Trophoblast cell (in vitro differentiated cells and primary cell): Measurements from ENCODE around the gene PAPOLA.

Source experiments
- DNase-seq, 2 donors: peaks; one replicate each; pipeline ENCODE4 v3.0.0-alpha.2; 2016
- H2AFZ ChIP-seq: 2 replicates; pipeline ENCODE4 v1.6.1; 2013; ENCODE audit warnings: low read length, moderate library complexity, mild to moderate bottlenecking; ENCODE audit not compliant: insufficient read depth, poor library complexity
- H2AK5ac ChIP-seq: 2 replicates; pipeline ENCODE4 v1.6.1; 2013; ENCODE audit warnings: mild to moderate bottlenecking, low read length
- H2BK120ac ChIP-seq: 2 replicates; pipeline ENCODE4 v1.6.1; 2013; ENCODE audit warnings: low read length, mild to moderate bottlenecking, moderate library complexity; ENCODE audit not compliant: insufficient read depth, poor library complexity
- H2BK12ac ChIP-seq: 2 replicates; pipeline ENCODE4 v1.6.1; 2013; ENCODE audit warnings: mild to moderate bottlenecking, low read length, moderate library complexity
- H2BK5ac ChIP-seq: 2 replicates; pipeline ENCODE4 v1.6.1; 2013; ENCODE audit warnings: low read length, low read depth, moderate library complexity, mild to moderate bottlenecking; ENCODE audit not compliant: poor library complexity
- H3K14ac ChIP-seq: 2 replicates; pipeline ENCODE4 v1.6.1; 2013; ENCODE audit warnings: mild to moderate bottlenecking, low read length
- H3K18ac ChIP-seq: 2 replicates; pipeline ENCODE4 v1.6.1; 2013; ENCODE audit warnings: mild to moderate bottlenecking, low read length
- H3K23ac ChIP-seq: 2 replicates; pipeline ENCODE4 v1.6.1; 2013; ENCODE audit warnings: low read length
- H3K27ac ChIP-seq: 2 replicates; pipeline ENCODE4 v1.5.1; 2013; ENCODE audit warnings: low read depth, mild to moderate bottlenecking, inconsistent platforms, low read length, moderate library complexity
- H3K27me3 ChIP-seq: 2 replicates; pipeline ENCODE4 v1.6.1; 2013; ENCODE audit warnings: inconsistent platforms, mild to moderate bottlenecking, low read length, moderate library complexity; ENCODE audit not compliant: insufficient read depth
- H3K36me3 ChIP-seq, 2 experiments: 1 replicate in 1 of 2; 2 replicates in 1 of 2; pipeline ENCODE4 v1.6.1; 2013; ENCODE audit warnings: low read length in 2 of 2, mild to moderate bottlenecking in 2 of 2, moderate library complexity in 1 of 2; ENCODE audit not compliant: insufficient read depth in 2 of 2, control insufficient read depth in 1 of 2
- H3K4ac ChIP-seq: 2 replicates; pipeline ENCODE4 v1.6.1; 2013; ENCODE audit warnings: low read depth, mild to moderate bottlenecking, low read length, moderate library complexity
- H3K4me1 ChIP-seq, 2 experiments: 1 replicate in 1 of 2; 2 replicates in 1 of 2; pipeline ENCODE4 v1.6.1; 2013; ENCODE audit warnings: low read length in 2 of 2, mild to moderate bottlenecking in 2 of 2, moderate library complexity in 1 of 2; ENCODE audit not compliant: insufficient read depth in 2 of 2, control insufficient read depth in 1 of 2
- H3K4me2 ChIP-seq: 2 replicates; pipeline ENCODE4 v1.6.1; 2013; ENCODE audit warnings: inconsistent platforms, mild to moderate bottlenecking, low read length, moderate library complexity
- H3K4me3 ChIP-seq: 2 replicates; pipeline ENCODE4 v1.5.1; 2013; ENCODE audit warnings: mild to moderate bottlenecking, low read depth, low read length, inconsistent platforms
- H3K79me1 ChIP-seq: one replicate; pipeline ENCODE4 v1.6.1; 2013; ENCODE audit warnings: low read length
- H3K79me2 ChIP-seq: 2 replicates; pipeline ENCODE4 v1.6.1; 2013; ENCODE audit warnings: low read length, mild to moderate bottlenecking; ENCODE audit not compliant: control insufficient read depth, insufficient read depth, poor library complexity
- H3K9ac ChIP-seq: 2 replicates; pipeline ENCODE4 v1.6.1; 2013; ENCODE audit warnings: mild to moderate bottlenecking, low read length
- H3K9me3 ChIP-seq: 2 replicates; pipeline ENCODE4 v1.6.1; 2013; ENCODE audit warnings: low read depth, mild to moderate bottlenecking, control low read depth, inconsistent platforms, low read length; ENCODE audit not compliant: insufficient read depth
- H4K12ac ChIP-seq: 2 replicates; pipeline ENCODE4 v1.6.1; 2013; ENCODE audit warnings: low read depth, mild to moderate bottlenecking, low read length, moderate library complexity
- H4K8ac ChIP-seq: 2 replicates; pipeline ENCODE4 v1.6.1; 2013; ENCODE audit warnings: low read depth, mild to moderate bottlenecking, low read length, moderate library complexity
- H4K91ac ChIP-seq: one replicate; pipeline ENCODE4 v1.6.1; 2013; ENCODE audit warnings: low read depth, mild to moderate bottlenecking, low read length, moderate library complexity
- WGBS: extraction: QIAGEN DNeasy Blood & Tissue Kit; methylation state at CpG from one replicate; pipeline ENCODE4 v1.1.7; 2013; ENCODE audit warnings: missing lambda C conversion rate; ENCODE audit not compliant: insufficient read length, insufficient coverage; ENCODE audit errors: extremely low coverage; 5-methylcytosine and 5-hydroxymethylcytosine counted together

Gene PAPOLA

DNA sequence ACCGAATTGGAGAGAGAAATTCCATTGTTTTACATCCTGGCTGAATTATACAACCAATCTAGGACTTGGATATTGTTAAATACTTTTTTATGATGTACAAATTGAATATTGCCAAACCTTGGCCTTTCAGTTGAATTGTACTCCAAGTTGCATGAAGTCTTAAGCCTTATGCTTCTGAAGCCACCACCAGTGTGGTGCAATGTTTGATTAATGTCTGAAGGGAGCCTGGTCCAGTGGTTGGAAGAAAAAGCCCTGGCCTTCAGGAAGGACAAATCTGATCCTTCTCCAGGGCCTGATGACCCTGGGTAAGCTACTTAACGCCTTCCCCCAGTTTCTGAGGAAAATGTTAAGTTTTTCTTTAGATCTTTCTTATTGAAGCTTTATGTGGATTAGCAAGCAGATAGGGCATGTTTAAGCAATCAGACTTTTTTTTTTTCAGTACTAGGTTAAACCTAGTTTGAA is 72.0 kb downstream of the PAPOLA start:
- Histone ChIP-seq H3K9ac (no peak overlapping the region), H3K4me1 (peaks cover 0 to 5% of the 10 kb centered on the region in 2 experiments), H3K23ac (no peak overlapping the region), H3K79me1 (no peaks in the 10 kb centered on the region), H3K18ac (no peak overlapping the region), H3K27me3 (no peaks in the 10 kb centered on the region), H2BK120ac (no peak overlapping the region), H3K9me3 (no peaks in the 10 kb centered on the region), H2BK5ac (no peak overlapping the region), H3K79me2 (no peaks in the 10 kb centered on the region), H3K4ac (no peak overlapping the region), H3K36me3 (peaks cover 7 to 9% of the 10 kb centered on the region in 2 experiments), H3K14ac (no peak overlapping the region), H4K8ac (no peak overlapping the region), H4K91ac (no peak overlapping the region), H2AK5ac (no peak overlapping the region), H2BK12ac (no peak overlapping the region), H3K27ac (no peak overlapping the region), H3K4me3 (no peak overlapping the region), H3K4me2 (no peak overlapping the region), H2AFZ (no peak overlapping the region), H4K12ac (no peak overlapping the region)
- WGBS: no CpG with 5 or more reads among the region's 2 CpGs
- DNase-seq: no peak

DNA sequence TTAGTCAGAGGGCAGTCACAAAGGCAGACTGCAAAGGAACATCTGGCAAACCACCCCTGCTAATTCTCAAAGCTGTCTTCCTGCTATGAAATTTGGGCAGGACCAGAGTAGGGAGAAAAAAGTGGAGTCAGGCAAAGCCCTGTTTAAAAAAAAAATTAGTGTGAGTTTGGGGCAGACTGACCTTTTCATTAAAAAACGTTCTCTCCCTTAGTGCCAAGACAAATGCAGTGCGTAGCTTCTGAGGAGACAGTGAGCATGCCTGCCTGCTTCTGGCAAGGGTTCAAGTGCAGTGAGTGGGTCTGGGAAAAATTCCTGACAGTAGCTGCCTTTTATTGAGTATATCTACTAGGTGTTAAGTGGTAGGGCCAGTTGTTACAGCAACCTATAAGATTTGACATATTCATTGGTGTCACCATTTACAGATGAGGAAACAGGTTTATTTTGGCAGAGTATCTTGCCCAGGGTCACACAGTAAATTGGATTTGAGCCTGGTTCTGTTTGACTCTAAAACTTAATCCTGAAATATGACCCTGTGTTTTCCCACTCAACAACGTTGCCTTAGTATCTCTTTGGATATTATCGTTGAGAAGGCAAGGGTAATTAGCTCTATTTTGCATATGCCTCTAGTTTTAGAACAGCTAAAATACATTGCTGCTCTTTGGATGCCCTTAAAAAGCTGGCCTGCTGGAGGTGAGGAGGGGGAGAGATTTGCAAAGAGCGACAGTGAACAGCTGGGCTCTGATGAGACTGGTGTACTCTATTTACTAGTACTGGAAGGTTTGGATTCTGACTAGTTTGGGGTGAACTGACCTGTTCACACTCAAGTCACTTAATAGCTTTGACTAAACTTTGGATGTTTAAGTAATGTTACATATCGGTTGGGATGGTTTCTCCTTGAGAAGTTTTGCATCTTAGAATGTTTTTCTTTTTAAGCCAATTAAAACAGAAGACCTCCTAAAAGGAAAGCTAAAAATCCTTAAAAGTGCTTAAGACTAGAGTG is 72.8 kb downstream of the PAPOLA start:
- no peak overlapping the region for H4K8ac ChIP-seq
- no peak overlapping the region for H2BK12ac ChIP-seq
- no peak overlapping the region for H3K9ac ChIP-seq
- no peak overlapping the region for H3K4ac ChIP-seq
- H3K4me3 ChIP-seq: no peak overlapping the region
- no peak overlapping the region for H3K18ac ChIP-seq
- H3K14ac ChIP-seq: no peak overlapping the region
- no peak overlapping the region for H3K4me2 ChIP-seq
- no peak overlapping the region for H3K23ac ChIP-seq
- DNase-seq: no peak
- H4K91ac ChIP-seq: no peak overlapping the region
- no peak overlapping the region for H2AFZ ChIP-seq
- H2AK5ac ChIP-seq: no peak overlapping the region
- H3K9me3 ChIP-seq: no peaks in the 10 kb centered on the region
- no CpG with 5 or more reads among the region's 6 CpGs for WGBS
- peaks cover 4 to 7% of the 10 kb centered on the region in 2 experiments for H3K36me3 ChIP-seq
- H2BK5ac ChIP-seq: no peak overlapping the region
- peaks cover 0 to 5% of the 10 kb centered on the region in 2 experiments for H3K4me1 ChIP-seq
- no peak overlapping the region for H3K27ac ChIP-seq
- no peak overlapping the region for H4K12ac ChIP-seq
- H3K79me2 ChIP-seq: no peaks in the 10 kb centered on the region
- H3K79me1 ChIP-seq: no peaks in the 10 kb centered on the region
- no peak overlapping the region for H2BK120ac ChIP-seq
- H3K27me3 ChIP-seq: no peaks in the 10 kb centered on the region

DNA sequence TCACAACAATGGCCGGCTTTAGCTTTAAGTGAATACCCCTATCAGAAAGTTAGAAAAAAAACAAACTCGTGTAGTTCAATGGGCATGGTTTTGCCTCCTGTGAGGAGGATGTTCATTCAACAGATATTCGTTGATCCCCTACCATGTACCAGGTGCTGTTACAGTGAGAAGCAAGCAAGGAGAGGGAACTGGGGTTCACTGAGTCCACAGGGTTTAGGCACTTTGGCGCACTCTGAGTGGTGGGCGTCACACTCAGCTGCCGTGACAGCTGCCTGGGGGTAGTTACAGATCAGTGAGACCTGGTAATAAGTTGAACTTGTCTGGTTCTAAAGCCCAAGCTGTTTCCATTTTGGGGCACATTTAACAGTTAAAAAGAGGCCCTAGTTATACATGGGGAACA is 74.2 kb downstream of the PAPOLA start:
- H4K8ac ChIP-seq: no peak overlapping the region
- H2BK120ac ChIP-seq: no peak overlapping the region
- no peak overlapping the region for H2BK12ac ChIP-seq
- H2AFZ ChIP-seq: no peak overlapping the region
- no peaks in the 10 kb centered on the region for H3K27me3 ChIP-seq
- no peak overlapping the region for H3K23ac ChIP-seq
- no peak overlapping the region for H3K14ac ChIP-seq
- no peak overlapping the region for H3K9ac ChIP-seq
- no peak overlapping the region for H3K4me2 ChIP-seq
- peaks cover 0 to 5% of the 10 kb centered on the region in 2 experiments for H3K4me1 ChIP-seq
- DNase-seq: no peak
- no CpG with 5 or more reads among the region's 6 CpGs for WGBS
- no peak overlapping the region for H2AK5ac ChIP-seq
- H3K27ac ChIP-seq: no peak overlapping the region
- no peaks in the 10 kb centered on the region for H3K79me1 ChIP-seq
- H3K18ac ChIP-seq: no peak overlapping the region
- no peak overlapping the region for H3K4ac ChIP-seq
- no peak overlapping the region for H3K4me3 ChIP-seq
- peaks cover 2 to 6% of the 10 kb centered on the region in 2 experiments for H3K36me3 ChIP-seq
- H4K12ac ChIP-seq: no peak overlapping the region
- no peak overlapping the region for H2BK5ac ChIP-seq
- H3K79me2 ChIP-seq: no peaks in the 10 kb centered on the region
- H3K9me3 ChIP-seq: no peaks in the 10 kb centered on the region
- no peak overlapping the region for H4K91ac ChIP-seq

DNA sequence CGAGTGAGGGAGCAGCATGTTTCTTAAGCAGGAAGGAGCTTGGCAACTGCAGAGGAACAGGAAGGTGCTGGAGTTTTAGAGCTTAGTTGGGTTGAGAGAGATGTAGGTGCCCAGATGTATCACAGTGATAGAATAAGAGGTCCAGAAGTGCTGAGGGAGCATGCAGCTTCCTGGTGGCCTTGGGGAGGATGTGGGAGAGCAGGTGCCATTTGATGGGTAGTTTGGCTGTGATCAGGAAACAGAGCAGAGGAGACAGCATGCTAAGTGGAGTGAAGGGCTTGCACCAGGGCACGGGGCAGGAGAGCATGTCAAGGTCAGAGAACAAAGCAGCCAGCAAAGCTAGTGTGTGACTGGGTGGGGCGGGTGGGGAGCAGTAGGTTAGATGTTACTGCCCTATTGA is 74.8 kb downstream of the PAPOLA start:
- no peak overlapping the region for H3K9ac ChIP-seq
- no peak overlapping the region for H2BK5ac ChIP-seq
- H3K4me2 ChIP-seq: no peak overlapping the region
- H4K12ac ChIP-seq: no peak overlapping the region
- H2BK120ac ChIP-seq: no peak overlapping the region
- H3K79me2 ChIP-seq: no peaks in the 10 kb centered on the region
- H3K27ac ChIP-seq: no peak overlapping the region
- H3K4me3 ChIP-seq: no peak overlapping the region
- H3K36me3 ChIP-seq: peaks cover 2 to 6% of the 10 kb centered on the region in 2 experiments
- WGBS: no CpG with 5 or more reads among the region's 3 CpGs
- no peaks in the 10 kb centered on the region for H3K9me3 ChIP-seq
- no peak for DNase-seq
- H2BK12ac ChIP-seq: no peak overlapping the region
- H3K14ac ChIP-seq: no peak overlapping the region
- H3K79me1 ChIP-seq: no peaks in the 10 kb centered on the region
- H3K4ac ChIP-seq: no peak overlapping the region
- no peak overlapping the region for H4K8ac ChIP-seq
- H3K4me1 ChIP-seq: peaks cover 0 to 5% of the 10 kb centered on the region in 2 experiments
- no peaks in the 10 kb centered on the region for H3K27me3 ChIP-seq
- no peak overlapping the region for H2AFZ ChIP-seq
- no peak overlapping the region for H4K91ac ChIP-seq
- H3K18ac ChIP-seq: no peak overlapping the region
- no peak overlapping the region for H3K23ac ChIP-seq
- H2AK5ac ChIP-seq: no peak overlapping the region
